ENCODE results near the gene SLC6A7.

DNA sequence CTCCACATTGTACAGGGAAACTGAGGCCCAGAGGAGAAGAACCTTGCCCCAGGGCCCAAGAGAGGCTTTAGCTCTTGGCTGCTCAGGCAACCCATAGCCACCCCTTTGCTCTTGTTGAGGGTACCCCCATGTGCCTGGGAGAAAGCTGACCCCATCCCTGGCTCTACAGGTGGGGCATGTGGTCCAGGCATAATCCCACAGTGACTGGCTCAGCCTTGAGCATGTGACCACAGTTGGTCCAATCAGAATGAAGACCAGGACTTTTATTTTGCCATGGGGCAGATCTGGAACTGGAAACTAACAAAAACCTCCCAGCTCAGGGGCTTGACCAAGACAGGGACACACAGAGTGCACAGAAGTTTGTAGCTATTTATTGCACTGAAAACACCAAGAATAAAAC, 29.3 kb downstream of the SLC6A7 start:
- TF ChIP-seq POLR2A (IDR thresholded peaks at IDR 0.05; ENCODE audit: low read depth) (no peak), POLR2AphosphoS5 (IDR thresholded peaks at IDR 0.05) (no peak)
- TF ChIP-seq, protein P1, sequence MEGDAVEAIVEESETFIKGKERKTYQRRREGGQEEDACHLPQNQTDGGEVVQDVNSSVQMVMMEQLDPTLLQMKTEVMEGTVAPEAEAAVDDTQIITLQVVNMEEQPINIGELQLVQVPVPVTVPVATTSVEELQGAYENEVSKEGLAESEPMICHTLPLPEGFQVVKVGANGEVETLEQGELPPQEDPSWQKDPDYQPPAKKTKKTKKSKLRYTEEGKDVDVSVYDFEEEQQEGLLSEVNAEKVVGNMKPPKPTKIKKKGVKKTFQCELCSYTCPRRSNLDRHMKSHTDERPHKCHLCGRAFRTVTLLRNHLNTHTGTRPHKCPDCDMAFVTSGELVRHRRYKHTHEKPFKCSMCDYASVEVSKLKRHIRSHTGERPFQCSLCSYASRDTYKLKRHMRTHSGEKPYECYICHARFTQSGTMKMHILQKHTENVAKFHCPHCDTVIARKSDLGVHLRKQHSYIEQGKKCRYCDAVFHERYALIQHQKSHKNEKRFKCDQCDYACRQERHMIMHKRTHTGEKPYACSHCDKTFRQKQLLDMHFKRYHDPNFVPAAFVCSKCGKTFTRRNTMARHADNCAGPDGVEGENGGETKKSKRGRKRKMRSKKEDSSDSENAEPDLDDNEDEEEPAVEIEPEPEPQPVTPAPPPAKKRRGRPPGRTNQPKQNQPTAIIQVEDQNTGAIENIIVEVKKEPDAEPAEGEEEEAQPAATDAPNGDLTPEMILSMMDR (IDR thresholded peaks at IDR 0.05) = no peak
